Activated CD8-positive, alpha-beta memory T cell treated with anti-CD3 and anti-CD28 coated beads, Interleukin-2, amount 50 U/mL, for 48 hours (primary cell): Measurements from ENCODE around the gene DIS3L2.
"Not testable (repeated sequence)": the region's sequence is repeated elsewhere in the genome, so short reads cannot be mapped to it uniquely, and the experiment has no call there.

Source experiments
- DNase-seq: peaks from one replicate; pipeline ENCODE4 v3.0.0-alpha.2; 2020

The DIS3L2 gene

DNA sequence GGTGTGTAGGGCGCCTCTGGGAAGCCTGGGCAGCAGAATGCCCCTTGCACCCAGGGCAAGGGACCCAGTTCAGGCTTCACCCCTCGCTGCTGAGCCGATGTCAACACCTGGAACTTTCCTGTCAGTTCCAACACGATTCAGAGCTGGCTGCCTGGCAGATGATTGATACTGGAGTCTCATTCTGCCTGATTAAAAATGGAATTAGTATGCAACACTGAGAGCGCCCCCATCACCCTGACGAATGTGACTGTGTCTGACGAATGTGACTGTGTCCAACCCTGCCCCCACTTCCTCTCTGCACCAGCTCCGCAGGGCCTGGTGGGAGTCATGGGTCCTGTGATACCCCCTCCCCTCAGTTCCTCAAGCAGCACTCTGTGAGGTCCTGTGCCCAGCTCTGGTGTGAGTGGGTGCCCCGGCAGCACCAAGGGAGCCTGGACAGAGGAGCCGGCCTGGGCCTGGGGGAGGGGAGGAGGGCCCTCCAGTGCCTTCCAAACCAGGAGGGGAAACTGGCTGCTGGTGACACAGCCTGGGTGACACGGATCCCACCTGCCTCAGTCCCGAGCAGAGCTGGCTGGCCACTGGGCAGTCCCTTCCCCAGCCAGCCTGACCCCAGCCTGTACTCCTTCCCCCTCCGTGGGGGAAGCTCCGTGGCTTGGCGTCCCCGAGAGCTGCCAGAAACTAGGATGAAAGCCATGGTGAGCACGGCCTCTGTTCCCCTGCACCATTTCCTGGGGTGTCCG lies 375.6 kb downstream of the DIS3L2 start:
- peak; percentile 38 for DNase-seq

GRCh38 chr2:232338094-232338758 lies 376.7 kb downstream of the DIS3L2 start:
- DNase-seq = not testable (repeated sequence)

DNA sequence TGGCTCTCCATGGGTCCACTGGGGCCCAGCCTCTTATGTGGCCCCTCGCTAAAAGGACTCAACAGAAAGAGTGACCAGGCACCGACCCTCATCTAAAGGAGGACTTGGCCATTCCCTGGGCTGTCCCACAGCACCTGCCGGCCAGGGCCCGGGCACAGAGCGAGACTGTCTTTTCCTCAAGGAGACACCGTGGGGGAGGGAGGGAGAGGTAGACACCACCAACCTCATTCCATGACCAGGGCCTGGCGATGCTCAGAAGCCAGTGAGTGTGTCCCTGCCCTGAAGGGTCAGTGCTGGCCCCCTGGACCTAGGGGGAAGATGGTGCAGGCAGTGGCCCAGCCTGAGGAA lies 377.2 kb downstream of the DIS3L2 start:
- no peak for DNase-seq

GRCh38 chr2:232339121-232340081 lies 377.9 kb downstream of the DIS3L2 start:
- DNase-seq = no peak

- no peak for DNase-seq
Observed at GRCh38 chr2:232340171-232340935, 378.8 kb downstream of the DIS3L2 start.

DNA sequence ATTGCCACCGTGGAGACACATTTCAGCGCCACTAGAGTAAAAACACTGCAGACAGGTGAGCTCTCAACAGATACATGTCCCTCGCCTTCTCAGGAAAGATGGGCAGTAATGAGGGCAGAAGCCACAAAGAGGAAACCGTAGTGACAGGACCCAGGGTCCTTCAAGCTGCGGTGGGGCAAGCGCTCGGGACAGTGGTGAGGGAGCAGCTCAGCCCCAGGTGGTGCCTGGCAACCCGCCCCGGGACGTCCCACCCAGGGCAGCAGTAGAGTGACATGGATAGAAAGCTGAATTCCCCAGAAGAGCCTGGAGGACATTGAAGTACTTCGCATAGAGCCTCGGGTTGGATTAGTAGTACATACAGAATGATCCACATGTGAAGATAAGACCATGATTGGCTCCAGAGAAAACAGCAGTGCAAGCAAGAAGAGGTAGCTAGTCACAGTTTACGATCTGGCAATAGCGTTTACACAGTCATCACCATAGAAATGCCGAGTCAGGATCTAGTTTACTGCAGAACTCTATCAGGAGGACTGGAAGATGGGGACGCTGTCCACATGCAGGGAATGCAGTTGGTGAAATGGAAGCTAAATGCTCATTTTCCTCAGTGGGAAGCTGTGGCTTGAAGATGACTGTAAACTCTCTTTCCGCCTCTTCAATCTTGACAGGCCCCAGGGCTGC lies 379.7 kb downstream of the DIS3L2 start:
- no peak for DNase-seq

DNA sequence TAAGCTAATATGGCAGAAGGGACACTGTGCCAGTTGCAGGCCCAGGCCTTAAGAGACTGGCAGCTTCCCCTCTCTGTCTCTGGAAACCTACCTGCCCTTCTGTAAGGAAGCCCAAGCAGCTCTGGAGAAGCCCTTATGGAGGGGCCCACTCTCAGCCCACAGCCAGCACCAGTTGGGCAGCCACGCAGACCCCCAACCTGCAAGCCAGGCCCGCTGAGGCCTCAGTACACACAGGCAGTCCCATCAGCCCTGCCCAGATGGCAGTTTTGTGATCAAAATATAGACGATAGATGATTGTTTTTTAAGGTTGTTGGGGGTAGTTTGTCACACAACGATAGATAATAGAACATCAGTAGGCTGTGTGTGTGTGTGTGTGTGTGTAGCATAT lies 380.2 kb downstream of the DIS3L2 start:
- DNase-seq = no peak

GRCh38 chr2:232342635-232343565 lies 381.4 kb downstream of the DIS3L2 start:
- DNase-seq = no peak

GRCh38 chr2:232343821-232344220 lies 382.3 kb downstream of the DIS3L2 start:
- no peak for DNase-seq

DNA sequence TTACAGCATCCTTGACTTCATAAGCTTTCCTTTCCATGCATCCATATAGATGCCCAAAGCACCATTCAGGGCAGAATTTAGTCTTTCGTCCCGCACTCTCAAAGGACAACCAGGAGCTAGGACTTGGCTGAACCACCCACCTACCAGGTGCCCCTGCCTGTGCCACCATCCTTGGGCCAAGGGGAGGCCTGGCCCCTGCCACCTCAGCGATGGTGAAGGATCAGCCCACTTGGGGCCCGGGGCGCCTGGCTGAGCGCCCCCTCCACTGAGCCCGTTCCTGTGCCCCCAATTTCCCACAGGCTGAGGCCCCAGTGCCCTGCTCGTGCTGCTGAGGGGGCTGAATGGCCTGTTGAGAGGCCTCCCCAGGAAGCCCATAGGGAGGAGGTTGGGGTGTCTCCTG lies 383.7 kb downstream of the DIS3L2 start:
- no peak for DNase-seq

DNA sequence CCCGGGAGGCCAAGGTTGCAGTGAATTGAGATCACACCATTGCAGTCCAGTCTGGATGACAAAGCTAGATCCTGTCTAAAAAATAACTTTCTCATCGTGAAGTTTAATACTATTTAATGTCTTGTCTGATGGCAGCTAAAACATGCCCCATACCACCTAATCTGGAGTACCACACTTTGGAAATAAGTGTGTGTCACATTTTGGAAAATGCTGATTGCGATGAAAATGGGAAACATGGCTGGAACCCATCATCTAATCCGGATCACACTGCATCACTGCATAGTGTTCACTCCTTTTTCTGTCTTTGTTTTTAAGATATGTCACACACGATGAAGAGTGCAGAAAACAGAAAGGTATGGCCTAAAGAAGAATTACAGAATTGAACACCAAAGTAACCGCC lies 385.9 kb downstream of the DIS3L2 start:
- DNase-seq = no peak

GRCh38 chr2:232348936-232349335 lies 387.4 kb downstream of the DIS3L2 start:
- no peak for DNase-seq

- DNase-seq = no peak
Observed at GRCh38 chr2:232349546-232349945, 388.0 kb downstream of the DIS3L2 start.

GRCh38 chr2:232349946-232350635 lies 388.6 kb downstream of the DIS3L2 start:
- no peak for DNase-seq

- no peak for DNase-seq
Observed at GRCh38 chr2:232350804-232351685, 389.5 kb downstream of the DIS3L2 start.

DNA sequence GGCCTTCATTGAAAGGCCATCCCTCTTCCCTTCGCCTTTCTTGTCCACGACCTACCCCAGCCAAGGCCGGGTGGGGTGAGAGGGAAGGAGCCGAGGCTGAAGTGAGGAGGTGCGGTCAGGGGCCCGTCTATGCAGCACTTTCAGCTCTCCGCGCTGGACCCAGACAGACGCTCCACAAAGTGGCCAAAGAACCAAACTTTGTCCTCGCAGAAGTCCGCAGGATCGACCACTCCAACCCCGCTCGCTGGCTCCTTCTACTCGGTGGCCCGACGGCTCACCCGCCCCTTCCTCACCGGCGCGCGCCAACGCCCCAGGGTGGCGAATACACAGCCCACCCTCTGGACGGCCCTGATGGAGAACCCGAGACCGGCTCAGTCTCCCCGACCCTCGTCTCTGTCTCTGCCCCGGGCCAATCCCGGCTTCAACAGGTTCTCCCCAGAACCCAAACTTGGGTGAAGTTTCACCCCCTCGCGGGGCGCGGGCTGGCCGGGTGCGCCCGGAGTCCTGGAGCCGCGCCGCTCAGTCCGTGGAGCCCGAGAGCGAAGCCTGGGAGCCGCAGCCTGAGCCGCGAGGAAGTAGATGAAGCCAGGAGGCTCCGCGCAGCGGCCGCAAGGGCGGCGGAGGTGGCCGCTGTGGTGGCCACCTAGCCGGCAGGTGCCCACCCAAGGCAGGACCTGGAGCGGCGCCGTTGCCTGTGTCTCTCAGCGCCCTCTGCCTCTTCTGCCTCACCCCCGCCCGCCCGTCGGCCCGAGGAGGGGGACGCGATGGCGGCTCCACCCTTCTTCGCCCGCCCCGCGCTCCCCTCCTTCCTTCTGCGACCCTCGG lies 390.4 kb downstream of the DIS3L2 start:
- DNase-seq = no peak

- no peak for DNase-seq
Observed at GRCh38 chr2:232352511-232353091, 391.1 kb downstream of the DIS3L2 start.

DNA sequence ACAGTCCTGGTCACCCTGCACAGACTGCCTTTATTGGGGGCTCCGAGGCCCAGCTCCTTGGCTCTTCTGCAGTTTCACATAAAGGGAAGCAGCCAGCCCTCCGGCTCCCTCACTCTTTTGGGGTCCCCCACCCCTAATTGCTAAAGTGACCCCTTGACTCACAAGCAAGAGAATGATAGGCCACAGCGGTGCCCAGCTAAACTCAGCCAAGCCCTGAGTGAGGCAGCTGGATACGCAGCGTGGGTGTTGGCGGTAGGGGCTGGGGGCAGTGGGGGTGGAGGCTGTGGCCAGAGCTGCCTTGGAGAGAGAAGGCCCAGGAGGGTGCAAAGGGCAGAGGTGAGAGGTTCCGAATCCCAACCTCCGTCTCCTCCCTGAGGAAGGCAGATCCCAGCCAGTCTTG lies 391.6 kb downstream of the DIS3L2 start:
- no peak for DNase-seq
